ENCODE data around the gene IFFO2.

DNA sequence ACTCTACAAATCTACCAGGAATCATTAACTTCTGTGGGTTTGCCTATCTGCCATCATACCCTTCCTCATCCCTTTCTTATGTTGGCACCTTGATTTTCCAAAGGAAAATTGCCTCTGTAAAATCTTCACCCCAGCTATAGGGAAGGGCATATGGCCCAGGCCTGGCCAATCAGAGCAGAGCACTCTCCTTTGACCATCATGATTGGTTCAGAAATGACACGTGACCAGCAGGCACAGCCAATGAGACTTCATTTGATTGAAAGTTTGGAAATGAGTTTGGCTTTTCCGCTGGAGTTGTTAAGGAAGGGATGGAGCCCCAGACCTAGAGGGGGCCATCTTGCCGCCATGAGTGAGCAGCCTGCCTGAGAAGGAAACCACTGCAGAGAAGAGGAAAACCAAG lies 35.1 kb upstream of the IFFO2 start:
- no peak for TF ChIP-seq CTCF (IDR thresholded peaks at IDR 0.05)
- no peak for TF ChIP-seq ZFX (IDR thresholded peaks at IDR 0.05; ENCODE audit: borderline replicate concordance)

All from 22Rv1 (cell line).